ENCODE data around the gene S100A13. TPM values are rescaled to one million over a fixed set of nuclear protein-coding genes. Genes with fewer than 3 reads are reported as not detected.
A peak's percentile ranks its signal among the peaks of the same experiment; 100 is the strongest.
"Not testable (repeated sequence)": the region's sequence is repeated elsewhere in the genome, so short reads cannot be mapped to it uniquely, and the experiment has no call there.

The S100A13 gene
- total RNA-seq, result 10 to 100 TPM; 28.0 to 55.4 (median 43.1) TPM

- peaks cover 53% of the 10 kb centered on the region for H3K4me1 ChIP-seq
- peak within 1 kb of the TSS; percentile 92 for H3K27ac ChIP-seq
- 4% methylated on average over 28 of the region's 28 CpGs for WGBS
- H3K9me3 ChIP-seq, result no peaks in the 10 kb centered on the region
- TF ChIP-seq, protein P1, sequence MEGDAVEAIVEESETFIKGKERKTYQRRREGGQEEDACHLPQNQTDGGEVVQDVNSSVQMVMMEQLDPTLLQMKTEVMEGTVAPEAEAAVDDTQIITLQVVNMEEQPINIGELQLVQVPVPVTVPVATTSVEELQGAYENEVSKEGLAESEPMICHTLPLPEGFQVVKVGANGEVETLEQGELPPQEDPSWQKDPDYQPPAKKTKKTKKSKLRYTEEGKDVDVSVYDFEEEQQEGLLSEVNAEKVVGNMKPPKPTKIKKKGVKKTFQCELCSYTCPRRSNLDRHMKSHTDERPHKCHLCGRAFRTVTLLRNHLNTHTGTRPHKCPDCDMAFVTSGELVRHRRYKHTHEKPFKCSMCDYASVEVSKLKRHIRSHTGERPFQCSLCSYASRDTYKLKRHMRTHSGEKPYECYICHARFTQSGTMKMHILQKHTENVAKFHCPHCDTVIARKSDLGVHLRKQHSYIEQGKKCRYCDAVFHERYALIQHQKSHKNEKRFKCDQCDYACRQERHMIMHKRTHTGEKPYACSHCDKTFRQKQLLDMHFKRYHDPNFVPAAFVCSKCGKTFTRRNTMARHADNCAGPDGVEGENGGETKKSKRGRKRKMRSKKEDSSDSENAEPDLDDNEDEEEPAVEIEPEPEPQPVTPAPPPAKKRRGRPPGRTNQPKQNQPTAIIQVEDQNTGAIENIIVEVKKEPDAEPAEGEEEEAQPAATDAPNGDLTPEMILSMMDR (IDR thresholded peaks at IDR 0.05), result peak; percentile 48 to 68
- TF ChIP-seq EP300 (IDR thresholded peaks at IDR 0.05), result no peak
- TF ChIP-seq POLR2A (IDR thresholded peaks at IDR 0.05), result peak in 1 of 2 donors; percentile 68
- TF ChIP-seq POLR2AphosphoS5 (IDR thresholded peaks at IDR 0.05), result peak in 2 of 3 donors; percentile 20 to 43
- H3K27me3 ChIP-seq, result no peaks in the 10 kb centered on the region
- DNase-seq (ENCODE audit: low spot score in 2 of 2), result peak; percentile 91 to 92
- peak within 1 kb of the TSS; percentile 55 for H3K4me3 ChIP-seq
- H3K36me3 ChIP-seq, result peaks cover 10% of the 10 kb centered on the region
Measured at GRCh38 chr1:153626904-153627714, at the start of gene S100A13. Gene S100A13 (minus strand): TSS chr1:153627505. CDS start chr1:153626472, 1,033 bp downstream.

GRCh38 chr1:153673511-153673910, 46.2 kb upstream of the S100A13 start:
- Histone ChIP-seq H3K9me3 (no peaks in the 10 kb centered on the region), H3K27me3 (peaks cover 6% of the 10 kb centered on the region), H3K36me3 (peaks cover 6% of the 10 kb centered on the region), H3K27ac (no peak overlapping the region), H3K4me1 (peaks cover 37% of the 10 kb centered on the region), H3K4me3 (no peak overlapping the region)
- no peak for TF ChIP-seq POLR2A (IDR thresholded peaks at IDR 0.05)
- TF ChIP-seq EP300 (IDR thresholded peaks at IDR 0.05), result no peak
- TF ChIP-seq, protein P1 (IDR thresholded peaks at IDR 0.05), result no peak
- no peak for TF ChIP-seq POLR2AphosphoS5 (IDR thresholded peaks at IDR 0.05)
- 98% methylated on average over 2 of the region's 2 CpGs for WGBS
- DNase-seq (ENCODE audit: low spot score in 2 of 2), result no peak

DNA sequence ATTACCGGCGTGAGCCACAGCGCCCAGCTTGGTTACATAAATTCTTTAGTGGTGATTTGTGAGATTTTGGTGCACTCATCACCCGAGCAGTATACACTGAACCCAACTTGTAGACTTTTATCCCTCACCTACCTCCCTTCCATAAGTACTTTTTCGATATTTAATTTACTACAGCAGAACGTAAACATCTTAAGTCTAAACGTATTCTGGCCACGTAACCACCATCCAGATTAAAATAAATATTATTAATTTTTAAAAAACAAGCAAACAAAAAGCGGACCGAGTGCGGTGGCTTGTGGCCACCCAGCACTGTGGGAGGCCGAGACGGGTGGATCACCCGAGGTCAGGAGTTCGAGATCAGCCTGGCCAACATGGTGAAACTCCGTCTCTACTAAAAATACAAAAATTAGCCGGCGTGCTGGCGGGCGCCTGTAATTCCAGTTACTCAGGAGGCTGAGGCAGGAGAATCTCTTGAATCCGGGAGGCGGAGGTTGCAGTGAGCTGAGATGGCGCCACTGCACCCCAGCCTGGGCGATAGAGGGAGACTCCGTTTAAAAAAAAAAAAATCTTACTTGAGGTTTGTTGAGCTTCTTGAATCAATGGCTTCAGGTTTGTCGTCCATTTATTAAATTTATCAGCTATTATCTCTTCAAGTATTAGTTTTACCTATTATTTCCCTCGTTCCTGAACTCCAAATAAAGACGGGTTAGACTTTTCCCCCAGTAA, 44.5 kb upstream of the S100A13 start:
- H3K27me3 ChIP-seq; DNase-seq (ENCODE audit: low spot score in 2 of 2): not testable (repeated sequence)
- 9% methylated on average over 28 of the region's 28 CpGs for WGBS

DNA sequence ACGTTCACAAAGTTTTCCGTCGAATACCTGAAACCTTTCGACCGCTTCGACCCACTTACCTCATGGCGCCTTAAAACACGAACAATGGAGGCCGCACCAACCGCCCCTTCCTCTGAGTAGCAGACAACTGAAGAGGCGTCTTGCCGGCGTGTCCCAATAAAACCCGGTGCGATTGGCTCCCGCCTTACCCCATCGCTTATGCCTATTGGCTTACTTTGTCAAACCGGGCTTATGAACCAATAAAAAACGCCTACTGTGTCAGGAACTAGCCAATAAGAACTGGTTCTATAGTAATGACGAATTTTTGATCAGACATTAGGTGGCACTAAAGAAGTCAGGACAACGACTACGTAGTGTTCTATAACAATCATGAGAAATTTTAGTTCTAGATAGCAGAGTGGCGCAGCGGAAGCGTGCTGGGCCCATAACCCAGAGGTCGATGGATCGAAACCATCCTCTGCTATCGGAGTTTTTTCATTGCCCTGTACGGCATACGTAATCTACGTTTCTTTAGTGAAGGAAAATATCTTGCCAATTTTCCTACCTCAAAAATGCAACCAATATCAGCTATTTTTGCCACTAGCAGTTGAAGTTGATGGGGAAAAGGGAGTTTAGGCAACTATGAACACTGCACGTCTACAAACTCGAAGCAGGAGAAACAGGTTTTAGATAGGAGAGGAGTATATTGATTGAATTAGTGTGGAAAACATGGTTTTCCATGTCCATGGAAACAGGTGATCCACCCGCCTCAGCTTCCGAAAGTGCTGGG, 43.7 kb upstream of the S100A13 start, which contains the start of gene ILF2:
ILF2 (minus strand) TSS at position 135 of the 769 bp plus-strand sequence; CDS start at position 64, 71 bp downstream.
- WGBS, result under 1% methylated on average over 34 of the region's 35 CpGs
- Histone ChIP-seq H3K4me1 (peaks cover 31% of the 10 kb centered on the region), H3K36me3 (peaks cover 30% of the 10 kb centered on the region), H3K4me3 (peak within 1 kb of the TSS; percentile 78), H3K27me3 (no peaks in the 10 kb centered on the region), H3K27ac (peak within 1 kb of the TSS; percentile 88), H3K9me3 (no peaks in the 10 kb centered on the region)
- peak; percentile 60 to 96 for TF ChIP-seq POLR2A (IDR thresholded peaks at IDR 0.05)
- TF ChIP-seq, protein P1 (IDR thresholded peaks at IDR 0.05), result peak in 1 of 2 donors; percentile 8
- no peak for TF ChIP-seq EP300 (IDR thresholded peaks at IDR 0.05)
- peak; percentile 75 to 98 (median 79) for TF ChIP-seq POLR2AphosphoS5 (IDR thresholded peaks at IDR 0.05)
- peak; percentile 99 for DNase-seq (ENCODE audit: low spot score in 2 of 2)

More for the DNA sequence above, 44.5 kb upstream of the S100A13 start:
- peaks cover 31% of the 10 kb centered on the region for H3K4me1 ChIP-seq
- H3K4me3 ChIP-seq, result peak overlapping the region; percentile 78
- not testable (repeated sequence) for H3K9me3 ChIP-seq
- H3K36me3 ChIP-seq, result peaks cover 23% of the 10 kb centered on the region
- peak overlapping the region; percentile 88 for H3K27ac ChIP-seq

DNA sequence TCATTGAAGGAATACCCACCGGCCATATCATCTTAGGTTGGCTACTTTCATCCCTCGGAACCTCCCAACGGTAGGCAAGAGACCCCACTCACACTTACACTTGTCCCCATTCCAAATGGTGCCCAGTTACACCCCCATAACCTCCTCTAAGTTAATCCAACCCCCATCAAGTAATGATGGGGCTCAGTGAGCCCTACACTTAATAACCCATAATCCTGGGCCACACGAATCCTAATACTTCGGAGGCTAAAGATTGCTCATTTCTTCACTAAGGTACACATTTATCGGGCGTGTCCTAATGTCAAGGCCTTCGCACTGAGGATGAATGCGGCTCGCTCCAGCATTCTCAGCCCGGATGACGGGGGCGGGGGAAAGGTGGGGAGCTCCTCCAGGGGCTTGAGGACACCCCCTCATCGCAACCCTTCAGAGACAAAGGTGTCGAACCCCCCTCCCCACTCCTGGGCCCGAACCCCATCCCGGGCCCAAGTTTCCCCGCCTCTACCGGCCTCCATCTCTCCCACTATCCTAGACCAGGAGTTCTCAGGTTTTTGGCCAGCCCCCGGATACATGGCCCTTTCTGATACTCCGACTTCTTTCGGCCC, 43.1 kb upstream of the S100A13 start:
- peaks cover 37% of the 10 kb centered on the region for H3K36me3 ChIP-seq
- no peaks in the 10 kb centered on the region for H3K27me3 ChIP-seq
- TF ChIP-seq POLR2AphosphoS5 (IDR thresholded peaks at IDR 0.05) (no peak), POLR2A (IDR thresholded peaks at IDR 0.05) (no peak), EP300 (IDR thresholded peaks at IDR 0.05) (no peak)
- TF ChIP-seq, protein P1 (IDR thresholded peaks at IDR 0.05), result no peak
- H3K27ac ChIP-seq, result peak overlapping the region; percentile 88
- 2% methylated on average over 21 of the region's 22 CpGs for WGBS
- H3K4me3 ChIP-seq, result peak overlapping the region; percentile 78
- peaks cover 31% of the 10 kb centered on the region for H3K4me1 ChIP-seq
- DNase-seq (ENCODE audit: low spot score in 2 of 2), result no peak
- H3K9me3 ChIP-seq, result no peaks in the 10 kb centered on the region

All from suprapubic skin (tissue), 4 donors.